Sigmoid colon (tissue), 4 donors: ENCODE results near the gene MAP3K12.

ENCODE experiments used
- EP300 ChIP-seq, 4 donors: sonication (generic); formaldehyde crosslinking; IDR thresholded peaks; one replicate each; pipeline ENCODE4 v1.6.1; 2017; ENCODE audit warnings: antibody characterized with exemption in 4 of 4
- POLR2A ChIP-seq, 2 donors: fragments of 450-650 bp; IDR thresholded peaks; one replicate each; pipeline ENCODE4 v1.6.1; 2016; ENCODE audit warnings: antibody characterized with exemption in 2 of 2, mild to moderate bottlenecking in 2 of 2, moderate library complexity in 2 of 2
- POLR2AphosphoS5 ChIP-seq, 4 donors: sonication (generic); formaldehyde crosslinking; IDR thresholded peaks; one replicate each; pipeline ENCODE4 v1.6.1; 2017; ENCODE audit warnings: antibody characterized with exemption in 4 of 4
- TF ChIP-seq, protein P1 (sequence below), 4 experiments: fragments of 450-650 bp in 3 of 4; fragments of 200-600 bp in 1 of 4; IDR thresholded peaks; one replicate each; pipeline ENCODE4 v1.5.1; 2016 to 2019; ENCODE audit warnings: antibody characterized with exemption in 4 of 4, mild to moderate bottlenecking in 3 of 4, moderate library complexity in 2 of 4

DNA sequence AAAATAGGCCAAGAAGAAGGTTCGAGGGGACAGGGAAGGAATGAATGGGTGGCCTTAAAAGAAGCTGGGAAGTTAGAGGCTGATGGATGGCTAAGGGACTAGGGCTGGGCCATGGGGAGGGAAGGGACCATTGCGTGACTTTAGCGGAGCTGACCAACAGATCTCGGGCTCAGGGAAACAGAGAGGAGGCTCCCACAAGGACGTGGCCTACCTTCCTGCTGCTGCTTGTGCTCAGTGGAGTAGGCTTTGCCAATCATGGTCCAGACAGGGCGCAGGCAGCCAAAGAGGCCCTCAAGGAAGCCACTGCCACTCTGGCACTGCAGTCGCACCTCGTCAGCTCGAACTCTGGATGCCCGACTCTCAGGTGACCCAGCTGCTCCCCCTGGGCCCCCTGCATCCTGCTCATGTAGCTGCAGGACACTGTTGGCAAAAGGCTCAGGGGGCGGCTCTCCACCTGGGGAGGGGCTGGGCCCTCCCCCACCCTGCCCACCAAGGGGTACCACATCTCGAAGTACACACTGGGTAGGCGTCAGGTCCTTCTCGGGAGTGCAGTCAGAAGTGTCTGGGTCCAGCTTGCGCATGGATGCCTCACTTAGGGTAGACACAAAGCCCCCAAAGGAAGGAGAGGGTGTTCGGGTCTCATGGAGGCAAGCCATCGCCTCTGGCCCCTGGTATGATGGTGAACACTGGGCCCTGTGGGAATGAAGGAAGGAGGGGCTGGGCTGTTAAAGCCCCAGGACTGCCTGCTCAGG lies 12.3 kb downstream of the MAP3K12 start:
- TF ChIP-seq, protein P1, sequence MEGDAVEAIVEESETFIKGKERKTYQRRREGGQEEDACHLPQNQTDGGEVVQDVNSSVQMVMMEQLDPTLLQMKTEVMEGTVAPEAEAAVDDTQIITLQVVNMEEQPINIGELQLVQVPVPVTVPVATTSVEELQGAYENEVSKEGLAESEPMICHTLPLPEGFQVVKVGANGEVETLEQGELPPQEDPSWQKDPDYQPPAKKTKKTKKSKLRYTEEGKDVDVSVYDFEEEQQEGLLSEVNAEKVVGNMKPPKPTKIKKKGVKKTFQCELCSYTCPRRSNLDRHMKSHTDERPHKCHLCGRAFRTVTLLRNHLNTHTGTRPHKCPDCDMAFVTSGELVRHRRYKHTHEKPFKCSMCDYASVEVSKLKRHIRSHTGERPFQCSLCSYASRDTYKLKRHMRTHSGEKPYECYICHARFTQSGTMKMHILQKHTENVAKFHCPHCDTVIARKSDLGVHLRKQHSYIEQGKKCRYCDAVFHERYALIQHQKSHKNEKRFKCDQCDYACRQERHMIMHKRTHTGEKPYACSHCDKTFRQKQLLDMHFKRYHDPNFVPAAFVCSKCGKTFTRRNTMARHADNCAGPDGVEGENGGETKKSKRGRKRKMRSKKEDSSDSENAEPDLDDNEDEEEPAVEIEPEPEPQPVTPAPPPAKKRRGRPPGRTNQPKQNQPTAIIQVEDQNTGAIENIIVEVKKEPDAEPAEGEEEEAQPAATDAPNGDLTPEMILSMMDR (IDR thresholded peaks at IDR 0.05), result no peak
- TF ChIP-seq POLR2AphosphoS5 (IDR thresholded peaks at IDR 0.05), result peak in 3 of 4 donors; percentile 1 to 39 (median 33)
- no peak for TF ChIP-seq POLR2A (IDR thresholded peaks at IDR 0.05)
- no peak for TF ChIP-seq EP300 (IDR thresholded peaks at IDR 0.05)
